ENCODE results near the gene ACADS. TPM values are rescaled to one million over a fixed set of nuclear protein-coding genes. Genes with fewer than 3 reads are reported as not detected.
"Not testable (repeated sequence)": the region's sequence is repeated elsewhere in the genome, so short reads cannot be mapped to it uniquely, and the experiment has no call there.

ACADS gene
- total RNA-seq, 1 donor from 2014 or later = 0.88 TPM

- no peaks in the 10 kb centered on the region for H3K9me3 Mint-ChIP-seq
- peak; percentile 33 for DNase-seq (ENCODE audit: low spot score)
- peaks cover 2% of the 10 kb centered on the region for H3K27me3 Mint-ChIP-seq (ENCODE audit: insufficient read depth, low read depth)
- Histone ChIP-seq H3K36me3 (no peaks in the 10 kb centered on the region), H3K79me2 (ENCODE audit: low read depth) (no peaks in the 10 kb centered on the region), H3K9ac (no peak overlapping the region), H3F3A (ENCODE audit: low read depth) (peaks cover 23% of the 10 kb centered on the region), H3K4me3 (peak overlapping the region; percentile 65), H3K4me1 (peaks cover 4% of the 10 kb centered on the region), H2AFZ (replicated peaks) (peak overlapping the region; percentile 30), H4K20me1 (ENCODE audit: low read depth) (peaks cover 22% of the 10 kb centered on the region), H3K9me3 (ENCODE audit: low read depth) (no peaks in the 10 kb centered on the region), H3K27ac (no peak overlapping the region), H3K4me2 (peak overlapping the region; percentile 82), H3K27me3 (peaks cover 15% of the 10 kb centered on the region)
- H3K36me3 Mint-ChIP-seq = peaks cover 21% of the 10 kb centered on the region
- peak overlapping the region; percentile 86 for H3K4me3 Mint-ChIP-seq
- TF ChIP-seq CTCF (IDR thresholded peaks at IDR 0.05) = no peak
- TF ChIP-seq EZH2phosphoT487 (IDR thresholded peaks at IDR 0.05) = peak; percentile 29
- peaks cover 18% of the 10 kb centered on the region for H3K4me1 Mint-ChIP-seq
- H3K27ac Mint-ChIP-seq = no peak overlapping the region
Observed at GRCh38 chr12:120725151-120725658, 421 bp upstream of the ACADS start.

- Histone ChIP-seq H3K79me2 (ENCODE audit: low read depth) (no peaks in the 10 kb centered on the region), H3K27me3 (peaks cover 15% of the 10 kb centered on the region), H3K9me3 (ENCODE audit: low read depth) (no peaks in the 10 kb centered on the region), H3K36me3 (no peaks in the 10 kb centered on the region), H2AFZ (replicated peaks) (no peak overlapping the region), H4K20me1 (ENCODE audit: low read depth) (peaks cover 22% of the 10 kb centered on the region), H3K4me1 (peaks cover 4% of the 10 kb centered on the region), H3K4me2 (peak overlapping the region; percentile 82), H3K4me3 (no peak overlapping the region), H3K27ac (no peak overlapping the region), H3K9ac (no peak overlapping the region), H3F3A (ENCODE audit: low read depth) (peaks cover 23% of the 10 kb centered on the region)
- H3K27ac Mint-ChIP-seq = no peak overlapping the region
- peaks cover 18% of the 10 kb centered on the region for H3K36me3 Mint-ChIP-seq
- TF ChIP-seq EZH2 (IDR thresholded peaks at IDR 0.05) (no peak), EZH2phosphoT487 (IDR thresholded peaks at IDR 0.05) (no peak), CTCF (IDR thresholded peaks at IDR 0.05) (no peak)
- H3K9me3 Mint-ChIP-seq = no peaks in the 10 kb centered on the region
- H3K27me3 Mint-ChIP-seq (ENCODE audit: insufficient read depth, low read depth) = peaks cover 2% of the 10 kb centered on the region
- peaks cover 18% of the 10 kb centered on the region for H3K4me1 Mint-ChIP-seq
- no peak for DNase-seq (ENCODE audit: low spot score)
- peak overlapping the region; percentile 89 for H3K4me3 Mint-ChIP-seq
Observed at GRCh38 chr12:120726510-120726793, 826 bp downstream of the ACADS start.

GRCh38 chr12:120726961-120727360, 1.3 kb downstream of the ACADS start:
- DNase-seq (ENCODE audit: low spot score) = no peak
- peaks cover 18% of the 10 kb centered on the region for H3K4me1 Mint-ChIP-seq
- H3K4me3 Mint-ChIP-seq = no peak overlapping the region

GRCh38 chr12:120732198-120732597, 6.6 kb downstream of the ACADS start:
- not testable (repeated sequence) for H3K4me3 Mint-ChIP-seq

More at GRCh38 chr12:120726961-120727360, 1.3 kb downstream of the ACADS start:
- Histone ChIP-seq H3K4me3 (no peak overlapping the region), H3K79me2 (ENCODE audit: low read depth) (no peaks in the 10 kb centered on the region), H3K9ac (no peak overlapping the region), H3K4me2 (no peak overlapping the region), H3K27ac (no peak overlapping the region), H3K27me3 (peaks cover 15% of the 10 kb centered on the region), H3F3A (ENCODE audit: low read depth) (peaks cover 23% of the 10 kb centered on the region), H2AFZ (replicated peaks) (no peak overlapping the region), H4K20me1 (ENCODE audit: low read depth) (peaks cover 22% of the 10 kb centered on the region), H3K4me1 (peaks cover 4% of the 10 kb centered on the region), H3K36me3 (no peaks in the 10 kb centered on the region), H3K9me3 (ENCODE audit: low read depth) (no peaks in the 10 kb centered on the region)
- Mint-ChIP-seq H3K27ac (no peak overlapping the region), H3K9me3 (no peaks in the 10 kb centered on the region), H3K27me3 (ENCODE audit: insufficient read depth, low read depth) (peaks cover under 1% of the 10 kb centered on the region), H3K36me3 (peaks cover 17% of the 10 kb centered on the region)
- TF ChIP-seq CTCF (IDR thresholded peaks at IDR 0.05) (no peak), EZH2 (IDR thresholded peaks at IDR 0.05) (no peak), EZH2phosphoT487 (IDR thresholded peaks at IDR 0.05) (no peak)

More at GRCh38 chr12:120732198-120732597, 6.6 kb downstream of the ACADS start:
- H3K36me3 ChIP-seq; DNase-seq (ENCODE audit: low spot score); H3K4me3 ChIP-seq; H4K20me1 ChIP-seq (ENCODE audit: low read depth); H3K27me3 Mint-ChIP-seq (ENCODE audit: insufficient read depth, low read depth); H3K9ac ChIP-seq; H3K27ac ChIP-seq; H3K9me3 ChIP-seq (ENCODE audit: low read depth); H3F3A ChIP-seq (ENCODE audit: low read depth); H3K4me2 ChIP-seq; H3K4me1 Mint-ChIP-seq; H3K9me3 Mint-ChIP-seq; H3K4me1 ChIP-seq; H3K79me2 ChIP-seq (ENCODE audit: low read depth); H3K27me3 ChIP-seq; H3K27ac Mint-ChIP-seq; H2AFZ ChIP-seq (replicated peaks): not testable (repeated sequence)
- peaks cover 14% of the 10 kb centered on the region for H3K36me3 Mint-ChIP-seq

Measured in neural progenitor cell (in vitro differentiated cells).